A549 (cell line): Measurements from ENCODE around the gene LCN6. TPM values are rescaled to one million over a fixed set of nuclear protein-coding genes. Genes with fewer than 3 reads are reported as not detected.
"Not testable (repeated sequence)": the region's sequence is repeated elsewhere in the genome, so short reads cannot be mapped to it uniquely, and the experiment has no call there.

ENCODE experiments used
- ATAC-seq, 2 experiments: fragments of 200-7000 bp in 1 of 2; fragments of >200 bp in 1 of 2; cut with Nextera tagmentation in 1 of 2; cut with Tn5 transposase in 1 of 2; 3 replicates each; pipeline versions ENCODE4 v1.8.0 to v1.9.1; 2018 to 2020; ENCODE audit warnings: mild to moderate bottlenecking in 1 of 2, moderate library complexity in 1 of 2
- CTCF ChIA-PET: fragments of 300-600 bp; sonication (Branson Sonifier 250); formaldehyde crosslinking; extraction: SDS; loops from one replicate; lab custom pipeline; 2021; ENCODE audit warnings: antibody characterized with exemption, inconsistent platforms; lab: Yijun Ruan, JAX
- POLR2A ChIA-PET: fragments of 350-600 bp; formaldehyde crosslinking; extraction: SDS; loops from one replicate; lab custom pipeline; 2021; ENCODE audit warnings: antibody characterized with exemption, inconsistent platforms; lab: Yijun Ruan, JAX
- DNase-seq, 2 experiments: peaks; one replicate each; pipeline versions ENCODE4 v3.0.0 to v3.0.0-alpha.2; 2011 to 2016; ENCODE audit warnings: low read depth in 1 of 2, low spot score in 1 of 2
- FAIRE-seq: peaks from 2 replicates; lab custom pipeline; 2011; peaks lifted over from hg19 to GRCh38; lab: Jason Lieb, UNC
- H3K27ac ChIP-seq, 2 experiments: fragments of >200 bp; sonication (Bioruptor Twin); formaldehyde crosslinking; 3 replicates each; pipeline ENCODE4 v1.5.1; 2016 to 2017
- H3K4me1 ChIP-seq: fragments of >200 bp; sonication (Bioruptor Twin); formaldehyde crosslinking; 3 replicates; pipeline ENCODE4 v1.6.1; 2016
- H3K4me2 ChIP-seq: fragments of >200 bp; sonication (Bioruptor Twin); formaldehyde crosslinking; 3 replicates; pipeline ENCODE4 v1.6.1; 2016
- H3K4me3 ChIP-seq: fragments of >200 bp; sonication (Bioruptor Twin); formaldehyde crosslinking; 3 replicates; pipeline ENCODE4 v1.5.1; 2016
- H3K9me3 ChIP-seq: fragments of >200 bp; sonication (Bioruptor Twin); formaldehyde crosslinking; 3 replicates; pipeline ENCODE4 v1.6.1; 2016
- BHLHE40 ChIP-seq: IDR thresholded peaks from 2 replicates; pipeline ENCODE4 v1.6.1; 2012; ENCODE audit warnings: low read depth, low read length, inconsistent platforms
- CBX8 ChIP-seq: fragments of 200-600 bp; sonication (generic); IDR thresholded peaks from 2 replicates; pipeline ENCODE4 v1.6.1; 2016
- CEBPB ChIP-seq, 2 experiments: fragments of >200 bp in 1 of 2; sonication (Bioruptor Twin) in 1 of 2; formaldehyde crosslinking in 1 of 2; IDR thresholded peaks; 2 replicates each; pipeline ENCODE4 v1.6.1; 2012 to 2016
- EHF ChIP-seq: fragments of 250-450 bp; sonication (Bioruptor Pico); IDR thresholded peaks from 2 replicates; pipeline ENCODE4 v1.5.0; 2020; ENCODE audit warnings: mild to moderate bottlenecking
- EP300 ChIP-seq, 2 experiments: fragments of >200 bp; sonication (Bioruptor Twin); formaldehyde crosslinking; IDR thresholded peaks; 2 replicates in 1 of 2; 3 replicates in 1 of 2; pipeline ENCODE4 v1.6.1; 2016 to 2017
- ESRRA ChIP-seq: fragments of 150-350 bp; IDR thresholded peaks from 2 replicates; pipeline ENCODE4 v1.6.1; 2014; ENCODE audit warnings: mild to moderate bottlenecking, low read length, borderline replicate concordance
- FOSL2 ChIP-seq, 2 experiments: fragments of 450-650 bp in 1 of 2; fragments of >200 bp in 1 of 2; sonication (Bioruptor Twin) in 1 of 2; formaldehyde crosslinking; IDR thresholded peaks; 2 replicates each; pipeline versions ENCODE4 v1.5.0 to v1.6.1; 2016 to 2020; ENCODE audit warnings: mild to moderate bottlenecking in 1 of 2, moderate library complexity in 1 of 2
- FOXS1 ChIP-seq: fragments of 250-450 bp; sonication (Bioruptor Pico); IDR thresholded peaks from 2 replicates; pipeline ENCODE4 v1.5.0; 2020; ENCODE audit warnings: mild to moderate bottlenecking, moderate library complexity
- GATA3 ChIP-seq: IDR thresholded peaks from 2 replicates; pipeline ENCODE4 v1.6.1; 2012; ENCODE audit warnings: borderline replicate concordance
- HEYL ChIP-seq: fragments of 250-450 bp; sonication (Bioruptor Pico); IDR thresholded peaks from 2 replicates; pipeline ENCODE4 v1.8.0; 2021; ENCODE audit warnings: mild to moderate bottlenecking, moderate library complexity
- HOXB13 ChIP-seq: fragments of 250-450 bp; sonication (Bioruptor Pico); IDR thresholded peaks from 2 replicates; pipeline ENCODE4 v1.5.0; 2020; ENCODE audit warnings: low read depth, mild to moderate bottlenecking, moderate library complexity
- KDM1A ChIP-seq: fragments of 200-600 bp; sonication (generic); IDR thresholded peaks from 2 replicates; pipeline ENCODE4 v1.6.1; 2016; ENCODE audit warnings: low read depth, mild to moderate bottlenecking
- NFE2L2 ChIP-seq: fragments of 150-350 bp; conservative IDR thresholded peaks from 2 replicates; pipeline ENCODE4 v1.6.1; 2014; ENCODE audit warnings: low read length
- NPAS2 ChIP-seq: fragments of 250-450 bp; sonication (Bioruptor Pico); IDR thresholded peaks from 2 replicates; pipeline ENCODE4 v1.8.0; 2022; ENCODE audit warnings: mild to moderate bottlenecking, moderate library complexity, borderline replicate concordance
- NR3C1 ChIP-seq: fragments of >200 bp; sonication (Bioruptor Twin); formaldehyde crosslinking; IDR thresholded peaks from 3 replicates; pipeline ENCODE4 v1.6.1; 2017
- POLR2A ChIP-seq: IDR thresholded peaks from 2 replicates; pipeline ENCODE4 v1.6.1; 2012; ENCODE audit warnings: mild to moderate bottlenecking, low read length
- RAD21 ChIP-seq, 2 experiments: fragments of >200 bp in 1 of 2; sonication (Bioruptor Twin) in 1 of 2; formaldehyde crosslinking in 1 of 2; IDR thresholded peaks in 1 of 2; conservative IDR thresholded peaks in 1 of 2; 2 replicates in 1 of 2; 3 replicates in 1 of 2; pipeline ENCODE4 v1.6.1; 2012 to 2018; ENCODE audit warnings: inconsistent platforms in 1 of 2
- RFX5 ChIP-seq: fragments of 450-650 bp; IDR thresholded peaks from 2 replicates; pipeline ENCODE4 v1.7.1; 2014; ENCODE audit warnings: antibody characterized with exemption, mild to moderate bottlenecking, moderate library complexity
- ZC3H11A ChIP-seq: fragments of 450-650 bp; IDR thresholded peaks from 2 replicates; pipeline ENCODE4 v1.6.1; 2014; ENCODE audit warnings: antibody characterized with exemption, mild to moderate bottlenecking
- WGBS: methylation state at CpG from one replicate; pipeline ENCODE4 v1.1.6; 2017; ENCODE audit errors: missing lambda C conversion rate; 5-methylcytosine and 5-hydroxymethylcytosine counted together
- polyA plus RNA-seq, 4 experiments: library from polyadenylated mRNA; depleted of rRNA in 3 of 4; stranded (reverse); fragments of >200 nt; fragmentation: RNase III in 1 of 4; extraction: RNeasy Plus Mini Kit Qiagen cat#74134 plus additional on column Dnase treatment in 1 of 4; gene quantifications; 2 replicates in 3 of 4; 3 replicates in 1 of 4; pipeline ENCODE4 v1.2.3, GENCODE V29; 2011 to 2017
- TF ChIP-seq, protein P1 (sequence below): IDR thresholded peaks from 2 replicates; pipeline ENCODE4 v1.6.1; 2012
- TF ChIP-seq, protein P2 (sequence below): IDR thresholded peaks from 2 replicates; pipeline ENCODE4 v1.6.1; 2012; ENCODE audit warnings: low read depth, borderline replicate concordance
- TF ChIP-seq, protein P3 (sequence below): fragments of 250-450 bp; sonication (Bioruptor Pico); IDR thresholded peaks from 2 replicates; pipeline ENCODE4 v1.5.0; 2020; ENCODE audit warnings: low read depth, mild to moderate bottlenecking, moderate library complexity
- TF ChIP-seq, protein P4 (sequence below): fragments of >200 bp; sonication (Bioruptor Twin); formaldehyde crosslinking; IDR thresholded peaks from 3 replicates; pipeline ENCODE4 v1.5.1; 2016
- TF ChIP-seq, protein P5 (sequence below): IDR thresholded peaks from 2 replicates; pipeline ENCODE4 v1.6.1; 2012

Gene LCN6
- polyA plus RNA-seq, 2 of the 4 experiments (the other 2 are of a cell fraction): not detected

DNA sequence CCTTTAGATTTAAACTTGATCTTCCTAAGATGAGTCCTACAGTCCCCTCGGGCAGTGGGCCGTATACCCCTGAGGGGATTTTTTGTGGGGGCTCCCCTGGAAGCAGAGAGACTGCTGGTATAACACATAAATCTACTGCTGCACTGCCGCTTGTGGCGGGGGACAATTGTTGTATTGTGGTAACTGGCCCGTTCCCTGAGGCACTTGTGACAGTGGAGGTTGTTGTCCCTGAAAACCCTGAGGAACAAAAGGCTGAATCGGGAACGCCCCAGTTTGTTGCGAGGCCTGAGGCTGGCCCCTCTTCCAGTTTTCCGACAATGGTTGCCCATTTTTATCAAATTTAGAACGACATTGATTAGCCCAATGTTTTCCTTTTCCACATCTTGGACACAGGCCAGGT is 38.1 kb upstream of the LCN6 start:
- no peak overlapping the region for H3K4me3 ChIP-seq
- TF ChIP-seq CEBPB (IDR thresholded peaks at IDR 0.05) (no peak), EP300 (IDR thresholded peaks at IDR 0.05) (no peak), EHF (CRISPR knock-in tag) (no peak), FOSL2 (IDR thresholded peaks at IDR 0.05) (no peak), FOSL2 (CRISPR knock-in tag; IDR thresholded peaks at IDR 0.05) (no peak), RFX5 (no peak), ZC3H11A (no peak), HEYL (CRISPR knock-in tag) (no peak), ESRRA (no peak), NPAS2 (CRISPR knock-in tag) (no peak), GATA3 (no peak), POLR2A (no peak), NR3C1 (no peak), FOXS1 (CRISPR knock-in tag) (no peak)
- TF ChIP-seq, protein P1, sequence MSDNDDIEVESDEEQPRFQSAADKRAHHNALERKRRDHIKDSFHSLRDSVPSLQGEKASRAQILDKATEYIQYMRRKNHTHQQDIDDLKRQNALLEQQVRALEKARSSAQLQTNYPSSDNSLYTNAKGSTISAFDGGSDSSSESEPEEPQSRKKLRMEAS: no peak
- TF ChIP-seq, protein P2, sequence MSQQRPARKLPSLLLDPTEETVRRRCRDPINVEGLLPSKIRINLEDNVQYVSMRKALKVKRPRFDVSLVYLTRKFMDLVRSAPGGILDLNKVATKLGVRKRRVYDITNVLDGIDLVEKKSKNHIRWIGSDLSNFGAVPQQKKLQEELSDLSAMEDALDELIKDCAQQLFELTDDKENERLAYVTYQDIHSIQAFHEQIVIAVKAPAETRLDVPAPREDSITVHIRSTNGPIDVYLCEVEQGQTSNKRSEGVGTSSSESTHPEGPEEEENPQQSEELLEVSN: no peak
- TF ChIP-seq, protein P3, sequence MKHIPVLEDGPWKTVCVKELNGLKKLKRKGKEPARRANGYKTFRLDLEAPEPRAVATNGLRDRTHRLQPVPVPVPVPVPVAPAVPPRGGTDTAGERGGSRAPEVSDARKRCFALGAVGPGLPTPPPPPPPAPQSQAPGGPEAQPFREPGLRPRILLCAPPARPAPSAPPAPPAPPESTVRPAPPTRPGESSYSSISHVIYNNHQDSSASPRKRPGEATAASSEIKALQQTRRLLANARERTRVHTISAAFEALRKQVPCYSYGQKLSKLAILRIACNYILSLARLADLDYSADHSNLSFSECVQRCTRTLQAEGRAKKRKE: no peak
- TF ChIP-seq, protein P4, sequence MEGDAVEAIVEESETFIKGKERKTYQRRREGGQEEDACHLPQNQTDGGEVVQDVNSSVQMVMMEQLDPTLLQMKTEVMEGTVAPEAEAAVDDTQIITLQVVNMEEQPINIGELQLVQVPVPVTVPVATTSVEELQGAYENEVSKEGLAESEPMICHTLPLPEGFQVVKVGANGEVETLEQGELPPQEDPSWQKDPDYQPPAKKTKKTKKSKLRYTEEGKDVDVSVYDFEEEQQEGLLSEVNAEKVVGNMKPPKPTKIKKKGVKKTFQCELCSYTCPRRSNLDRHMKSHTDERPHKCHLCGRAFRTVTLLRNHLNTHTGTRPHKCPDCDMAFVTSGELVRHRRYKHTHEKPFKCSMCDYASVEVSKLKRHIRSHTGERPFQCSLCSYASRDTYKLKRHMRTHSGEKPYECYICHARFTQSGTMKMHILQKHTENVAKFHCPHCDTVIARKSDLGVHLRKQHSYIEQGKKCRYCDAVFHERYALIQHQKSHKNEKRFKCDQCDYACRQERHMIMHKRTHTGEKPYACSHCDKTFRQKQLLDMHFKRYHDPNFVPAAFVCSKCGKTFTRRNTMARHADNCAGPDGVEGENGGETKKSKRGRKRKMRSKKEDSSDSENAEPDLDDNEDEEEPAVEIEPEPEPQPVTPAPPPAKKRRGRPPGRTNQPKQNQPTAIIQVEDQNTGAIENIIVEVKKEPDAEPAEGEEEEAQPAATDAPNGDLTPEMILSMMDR: no peak
- TF ChIP-seq, protein P5, sequence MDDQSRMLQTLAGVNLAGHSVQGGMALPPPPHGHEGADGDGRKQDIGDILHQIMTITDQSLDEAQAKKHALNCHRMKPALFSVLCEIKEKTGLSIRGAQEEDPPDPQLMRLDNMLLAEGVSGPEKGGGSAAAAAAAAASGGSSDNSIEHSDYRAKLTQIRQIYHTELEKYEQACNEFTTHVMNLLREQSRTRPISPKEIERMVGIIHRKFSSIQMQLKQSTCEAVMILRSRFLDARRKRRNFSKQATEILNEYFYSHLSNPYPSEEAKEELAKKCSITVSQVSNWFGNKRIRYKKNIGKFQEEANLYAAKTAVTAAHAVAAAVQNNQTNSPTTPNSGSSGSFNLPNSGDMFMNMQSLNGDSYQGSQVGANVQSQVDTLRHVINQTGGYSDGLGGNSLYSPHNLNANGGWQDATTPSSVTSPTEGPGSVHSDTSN: no peak
- TF ChIP-seq, all 56 proteins: peak for 0
- no peak overlapping the region for H3K4me2 ChIP-seq
- WGBS: 66% methylated on average over 10 of the region's 10 CpGs
- H3K4me1 ChIP-seq: peaks cover 28% of the 10 kb centered on the region
- ChIA-PET CTCF (interaction anchor here (0.6 to 26.2 kb wide), 24 partner anchors 12 to 624 kb away, joined by 3 to 625 read pairs (median 7); partner anchors contain the start of genes AJM1, FUT7, LCN15 and LCN8), POLR2A (no interaction called here)
- H3K27ac ChIP-seq: no peak overlapping the region
- no peaks in the 10 kb centered on the region for H3K9me3 ChIP-seq
- ATAC-seq (no peak), DNase-seq (no peak), FAIRE-seq (no peak)

DNA sequence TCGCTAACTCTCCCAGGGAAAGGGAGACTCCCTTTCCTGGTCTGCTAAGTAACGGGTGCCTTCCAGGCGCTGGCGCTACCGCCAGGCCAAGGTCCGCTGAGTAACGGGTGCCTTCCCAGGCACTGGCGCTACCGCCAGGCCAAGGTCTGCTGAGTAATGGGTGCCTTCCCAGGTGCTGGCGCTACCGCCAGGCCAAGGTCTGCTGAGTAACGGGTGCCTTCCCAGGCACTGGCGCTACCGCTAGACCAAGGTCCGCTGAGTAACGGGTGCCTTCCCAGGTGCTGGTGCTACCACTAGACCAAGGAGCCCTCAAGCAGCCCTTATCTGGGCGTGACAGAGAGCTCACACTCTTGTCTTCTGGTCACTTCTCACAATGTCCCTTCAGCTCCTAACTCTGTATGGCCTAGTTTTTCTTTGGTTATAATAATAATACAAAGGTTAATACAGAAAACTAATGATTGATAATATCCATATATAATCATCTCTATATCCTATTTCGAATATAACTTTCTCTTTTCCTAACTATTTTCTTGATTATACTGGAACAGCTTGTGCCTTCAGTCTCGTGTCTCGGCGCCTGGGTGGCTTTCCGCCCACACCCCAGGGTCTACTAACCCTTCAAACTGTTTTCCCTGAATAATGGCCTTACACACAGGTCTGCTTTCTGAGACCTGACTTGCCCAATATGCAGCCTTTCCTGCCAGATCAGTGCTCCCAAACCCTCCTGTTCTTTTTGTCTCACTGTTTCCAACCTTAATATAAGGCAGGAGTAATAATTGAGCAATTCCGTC is 37.4 kb upstream of the LCN6 start:
- H3K4me3 ChIP-seq, ATAC-seq, H3K9me3 ChIP-seq, POLR2A ChIA-PET, FAIRE-seq, DNase-seq, H3K27ac ChIP-seq, H3K4me2 ChIP-seq: not testable (repeated sequence)
- peaks cover 33% of the 10 kb centered on the region for H3K4me1 ChIP-seq
- 66% methylated on average over 12 of the region's 23 CpGs for WGBS
- CTCF ChIA-PET: interaction anchor here (0.6 to 26.2 kb wide), 12 partner anchors 19 to 624 kb away, joined by 3 to 625 read pairs (median 11); partner anchors contain the start of genes AJM1, FUT7, LCN15 and LCN8

DNA sequence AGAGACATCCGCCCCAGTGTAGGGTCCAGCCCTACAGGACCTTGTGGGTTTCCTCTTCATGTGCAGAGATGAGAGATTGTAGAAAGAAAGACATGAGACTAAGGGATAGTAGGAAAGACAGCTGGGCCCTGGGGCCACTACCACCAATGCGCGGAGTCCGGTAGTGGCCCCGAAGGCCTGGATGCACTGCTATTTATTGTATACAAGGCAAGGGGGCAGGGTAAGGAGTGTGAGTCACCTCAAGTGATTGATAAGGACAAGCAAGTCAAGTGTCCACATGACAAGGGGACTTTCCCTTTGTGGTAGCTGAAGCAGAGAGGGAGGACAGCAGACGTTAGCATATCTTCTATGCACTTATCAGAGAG is 36.7 kb upstream of the LCN6 start:
- no peak for TF ChIP-seq HOXB13
- no peak for TF ChIP-seq NFE2L2
- TF ChIP-seq, protein P1: no peak
- TF ChIP-seq NPAS2 (CRISPR knock-in tag): no peak
- no peak for TF ChIP-seq POLR2A
- no peak for TF ChIP-seq BHLHE40
- TF ChIP-seq, protein P2: no peak
- TF ChIP-seq HEYL (CRISPR knock-in tag): no peak
- TF ChIP-seq KDM1A: no peak
- TF ChIP-seq, protein P3: no peak
- TF ChIP-seq CBX8: no peak
- no peak for TF ChIP-seq GATA3
- TF ChIP-seq RAD21 (conservative IDR thresholded peaks at IDR 0.05 in 1 of 2, IDR thresholded peaks at IDR 0.05 in 1 of 2): no peak
- TF ChIP-seq FOSL2 (IDR thresholded peaks at IDR 0.05): no peak
- TF ChIP-seq FOSL2 (CRISPR knock-in tag; IDR thresholded peaks at IDR 0.05): no peak
- no peak for TF ChIP-seq CEBPB (IDR thresholded peaks at IDR 0.05)
- Histone ChIP-seq H3K27ac (no peak overlapping the region), H3K9me3 (no peaks in the 10 kb centered on the region), H3K4me1 (peaks cover 31% of the 10 kb centered on the region), H3K4me3 (no peak overlapping the region), H3K4me2 (no peak overlapping the region)
- 86% methylated on average over 6 of the region's 6 CpGs for WGBS
- ChIA-PET CTCF (interaction anchor here (1.0 to 26.2 kb wide), 3 partner anchors 18 to 279 kb away, joined by 3 to 625 read pairs (median 33); partner anchors contain the start of genes FUT7, LCN15 and LCN8), POLR2A (no interaction called here)
- ATAC-seq: no peak
- DNase-seq: no peak
- FAIRE-seq: no peak
